A549 treated with CORT108297 at 1 μM for 4 hours (cell line): Measurements from ENCODE around the gene OR2T11. TPM values are rescaled to one million over a fixed set of nuclear protein-coding genes. Genes with fewer than 3 reads are reported as not detected.

Experiments used
- total RNA-seq: library from RNA; stranded (reverse); fragments of 200-300 nt; extraction: Qiagen RNA extraction; gene quantifications from 5 replicates; pipeline ENCODE4 v1.2.3, GENCODE V29; 2022

The OR2T11 gene
- total RNA-seq = not detected in 5 replicates

GRCh38 chr1:248634991-248635390 is at the start of gene OR2T11:
TSS of gene OR2T11 (minus strand) at chr1:248635091. CDS start at chr1:248627128, 7,963 bp downstream.

DNA sequence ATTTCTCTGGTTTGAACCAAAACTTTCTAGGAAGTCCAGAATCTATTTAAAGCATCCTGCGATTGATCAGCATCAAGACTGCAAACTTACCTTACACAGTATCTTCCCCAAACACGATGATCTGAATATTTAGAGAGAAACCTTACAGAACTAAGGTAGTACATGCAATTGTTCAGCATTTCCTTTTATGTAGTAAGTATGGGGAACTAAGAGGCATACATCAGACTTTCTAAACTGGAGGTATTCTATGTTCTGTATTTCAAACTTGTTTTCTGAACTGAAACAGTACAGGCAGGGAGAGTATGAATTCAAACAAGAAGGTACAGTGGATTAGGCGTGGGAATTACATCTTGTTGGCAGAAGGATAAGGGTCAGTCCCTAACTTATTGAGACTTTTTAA is 20.5 kb upstream of the OR2T11 start, which contains the start of gene OR2T27:
Gene OR2T27, minus strand, starts transcription at position 175 of the 400 bp plus-strand sequence. CDS start 4,644 bp downstream, outside the sequence.

DNA sequence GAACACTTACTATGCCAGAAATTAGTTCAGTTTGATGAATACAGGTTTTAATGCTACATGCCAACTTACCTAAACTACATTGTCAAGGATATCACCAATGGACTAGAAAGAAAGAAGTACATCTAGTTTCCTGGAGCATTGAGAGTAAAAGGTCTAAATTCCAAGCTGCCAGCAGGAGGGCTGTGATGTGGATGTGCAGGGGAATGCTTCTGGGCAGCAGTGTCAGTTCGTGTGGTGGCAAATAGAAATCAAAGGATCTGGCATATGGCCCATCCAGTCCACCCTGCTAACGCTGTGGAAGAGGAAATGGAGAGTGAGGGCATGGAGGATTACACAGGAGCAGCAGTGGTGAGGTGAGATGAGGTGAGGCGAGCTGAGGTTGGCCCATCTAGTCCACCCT is 10.3 kb upstream of the OR2T11 start, which contains the start of gene OR2T35:
Gene OR2T35, minus strand, starts transcription at position 101 of the 400 bp plus-strand sequence. CDS start 6,020 bp downstream, outside the sequence.

DNA sequence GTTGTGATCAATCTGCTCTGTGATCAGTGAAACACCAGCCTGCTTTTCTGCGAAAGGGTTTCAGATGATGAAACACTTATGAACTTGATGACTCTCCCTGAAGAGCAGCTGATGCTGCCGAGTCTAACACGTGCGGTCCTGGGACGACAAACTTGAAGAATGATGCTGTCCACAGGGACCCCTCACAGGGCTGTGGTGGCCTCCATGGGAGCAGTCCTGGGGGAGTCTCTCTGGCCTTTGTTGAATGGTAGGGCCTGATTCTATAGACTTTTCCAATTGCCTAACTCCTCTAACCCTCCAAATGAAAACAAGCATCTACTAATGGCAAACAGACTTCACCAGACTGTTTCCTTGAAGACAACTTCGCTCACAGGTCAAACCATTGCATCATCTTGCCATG is 37.3 kb downstream of the OR2T11 start, which contains the start of gene OR2T10:
Gene OR2T10, minus strand, starts transcription at position 112 of the 400 bp plus-strand sequence. CDS start 3,932 bp downstream, outside the sequence.

DNA sequence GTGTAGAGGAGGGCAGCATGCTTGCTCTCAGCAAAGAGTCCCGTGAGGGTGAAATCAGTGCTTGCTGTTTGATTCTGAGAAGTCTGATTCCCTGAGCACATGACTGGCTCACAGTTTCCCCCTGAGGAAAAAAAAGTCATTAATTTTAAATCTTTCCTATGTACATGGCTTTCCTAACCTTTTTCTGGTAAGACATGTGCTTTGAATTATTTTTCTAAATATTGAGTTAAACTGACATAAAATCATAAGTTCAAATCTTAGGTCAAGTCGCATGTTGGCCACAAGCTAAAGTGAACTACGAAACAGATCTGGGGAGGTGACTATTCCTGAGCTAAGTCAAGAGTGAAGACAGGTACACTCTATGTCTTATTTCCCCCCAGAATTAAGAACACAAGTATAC is 60.2 kb downstream of the OR2T11 start, which contains the start of gene OR2T34:
Gene OR2T34, minus strand, starts transcription at position 101 of the 400 bp plus-strand sequence. Its CDS starts 0 bp downstream, at position 101.

Other genes starting within 250 kb of the OR2T11 start
- gene OR2T1, start 232.0 kb downstream of the OR2T11 start, total RNA-seq = not detected in 5 replicates
- gene OR2T2, start 189.5 kb downstream of the OR2T11 start, total RNA-seq = not detected in 5 replicates
- gene OR2T3, start 161.7 kb downstream of the OR2T11 start, total RNA-seq = not detected in 5 replicates
- gene OR2T5, start 146.5 kb downstream of the OR2T11 start, total RNA-seq = not detected in 5 replicates
- not detected in 5 replicates for gene OR2G6, start 127.0 kb downstream of the OR2T11 start, total RNA-seq
- not detected in 5 replicates for gene OR2T29, start 72.3 kb downstream of the OR2T11 start, total RNA-seq
- gene OR2T34, start 60.3 kb downstream of the OR2T11 start, total RNA-seq = not detected in 5 replicates
- gene OR2T10, start 37.4 kb downstream of the OR2T11 start, total RNA-seq = not detected in 5 replicates
- not detected in 5 replicates for gene OR2T35, start 10.2 kb upstream of the OR2T11 start, total RNA-seq
- gene OR2T27, start 20.4 kb upstream of the OR2T11 start, total RNA-seq = not detected in 5 replicates
- gene OR14I1, start 67.7 kb upstream of the OR2T11 start, total RNA-seq = not detected in 5 replicates
- 0.09 to 0.15 TPM (median 0.11 TPM) in 4 of 5 replicates, not detected in the other for gene LYPD8, start 120.7 kb upstream of the OR2T11 start, total RNA-seq
- 22.8 to 32.1 TPM (median 27.1 TPM) in 5 replicates for gene SH3BP5L, start 190.8 kb upstream of the OR2T11 start, total RNA-seq
- 16.0 to 25.3 TPM (median 23.2 TPM) in 5 replicates for gene ZNF672, start 203.1 kb upstream of the OR2T11 start, total RNA-seq
- 16.3 to 28.5 TPM (median 27.0 TPM) in 5 replicates for gene ZNF692, start 224.0 kb upstream of the OR2T11 start, total RNA-seq